ENCODE measurements around the gene DLGAP1.

DLGAP1 gene

DNA sequence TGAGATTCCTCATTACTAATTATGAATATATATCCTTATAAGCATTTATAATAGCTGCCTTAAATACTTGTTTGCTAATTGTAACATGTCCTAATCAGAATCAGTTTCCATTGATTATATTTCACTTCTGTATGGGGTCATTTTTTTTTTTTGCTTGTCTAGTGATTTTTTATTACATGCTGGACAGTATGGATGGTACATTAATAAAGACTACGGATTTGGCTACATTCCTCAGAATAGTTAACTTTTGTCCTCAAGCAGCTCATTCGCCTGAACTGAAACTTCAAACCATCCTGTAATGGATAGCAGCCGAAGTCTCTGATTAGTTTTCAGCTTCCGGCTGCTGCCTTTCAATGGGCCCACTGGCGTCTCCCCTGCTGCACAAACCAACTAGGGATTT, 993.4 kb downstream of the DLGAP1 start:
- no peak for DNase-seq (ENCODE audit: low read depth)

DNA sequence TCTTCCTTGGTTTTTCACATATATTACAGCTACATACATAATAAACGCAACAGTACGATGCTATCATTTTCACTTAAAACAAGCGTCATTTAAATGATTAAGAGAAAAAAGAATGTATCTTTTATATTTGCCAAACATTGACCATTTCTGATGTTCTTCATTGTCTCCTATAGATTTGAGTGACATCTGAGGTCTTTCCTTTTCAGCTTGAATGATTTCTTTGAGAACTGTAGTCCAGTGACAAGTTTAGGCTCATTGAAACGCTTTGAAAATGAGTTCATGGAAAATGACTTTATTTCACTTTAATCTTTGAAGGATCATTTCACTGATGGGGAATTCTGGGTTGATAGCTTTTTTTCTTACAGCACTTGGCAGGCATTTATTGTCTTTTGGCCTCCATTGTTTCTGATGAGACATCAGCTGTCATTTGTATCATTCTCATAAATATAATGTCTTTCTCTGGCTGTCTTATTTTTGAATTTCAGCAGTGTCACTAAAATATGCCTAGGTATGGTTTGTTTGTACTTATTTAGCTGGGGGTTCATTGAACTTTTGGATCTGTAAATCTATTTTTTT, 994.2 kb downstream of the DLGAP1 start:
- DNase-seq (ENCODE audit: low read depth) = no peak

DNA sequence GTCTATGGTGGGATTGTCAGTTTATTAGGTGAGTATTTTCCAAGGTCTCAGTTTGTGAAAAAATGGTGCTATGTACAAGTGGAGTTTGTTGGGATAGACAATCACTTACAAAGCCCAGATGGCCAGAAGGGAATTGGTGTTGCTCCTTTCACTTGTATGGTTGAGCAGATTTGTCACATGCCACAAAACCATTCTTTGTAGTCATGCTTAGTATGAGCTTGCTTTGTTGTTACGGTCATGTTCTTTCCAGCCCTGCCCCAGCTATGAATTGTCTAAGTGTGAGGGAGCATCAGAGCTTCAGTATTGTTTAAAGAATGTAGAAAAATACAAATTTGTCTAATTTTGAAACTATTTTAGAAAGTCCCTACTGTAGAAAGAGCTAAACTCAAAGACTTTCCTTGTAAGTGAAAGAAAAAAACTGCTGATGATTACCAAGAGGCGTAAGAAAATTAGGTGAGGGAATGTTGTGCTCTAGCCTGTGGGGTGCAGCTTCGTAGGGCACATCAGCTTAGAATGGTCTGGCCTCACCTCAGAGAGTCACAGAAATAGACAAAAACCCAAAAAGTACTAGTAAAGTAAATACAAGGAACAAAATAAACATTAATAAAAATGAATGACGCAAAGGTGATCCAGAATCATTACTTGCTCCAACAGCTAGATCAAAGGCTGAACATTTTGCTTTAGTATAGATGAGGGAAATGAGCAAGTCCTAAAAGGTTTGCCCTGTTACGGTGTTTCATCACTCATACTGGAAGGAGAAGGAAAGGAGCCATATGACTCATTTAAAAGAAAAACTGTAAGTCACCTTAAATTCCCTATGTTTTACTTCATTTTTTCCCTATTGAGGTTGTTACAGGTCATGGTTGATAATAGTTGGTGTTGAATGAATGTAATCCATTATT, 995.9 kb downstream of the DLGAP1 start:
- no peak for DNase-seq (ENCODE audit: low read depth)

DNA sequence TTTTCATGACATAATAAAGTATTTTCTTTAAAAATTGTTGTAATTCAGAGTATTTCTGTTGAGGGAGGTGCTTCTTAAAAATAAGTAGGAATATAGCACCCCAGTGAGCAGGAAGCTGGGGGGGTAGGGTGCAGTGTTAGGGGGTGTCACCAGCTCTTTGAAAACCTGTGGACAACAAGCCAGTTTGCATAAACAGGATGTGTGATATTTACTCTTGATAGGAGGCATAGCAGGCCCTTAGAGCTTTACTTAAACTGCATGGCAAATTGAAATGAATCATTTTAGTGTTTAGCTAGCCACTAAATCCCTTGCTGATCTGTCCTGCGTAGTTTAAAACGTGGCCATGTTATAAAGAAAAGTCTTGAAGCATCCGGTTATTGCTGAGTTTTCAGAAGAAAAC, 996.7 kb downstream of the DLGAP1 start:
- DNase-seq (ENCODE audit: low read depth) = no peak

DNA sequence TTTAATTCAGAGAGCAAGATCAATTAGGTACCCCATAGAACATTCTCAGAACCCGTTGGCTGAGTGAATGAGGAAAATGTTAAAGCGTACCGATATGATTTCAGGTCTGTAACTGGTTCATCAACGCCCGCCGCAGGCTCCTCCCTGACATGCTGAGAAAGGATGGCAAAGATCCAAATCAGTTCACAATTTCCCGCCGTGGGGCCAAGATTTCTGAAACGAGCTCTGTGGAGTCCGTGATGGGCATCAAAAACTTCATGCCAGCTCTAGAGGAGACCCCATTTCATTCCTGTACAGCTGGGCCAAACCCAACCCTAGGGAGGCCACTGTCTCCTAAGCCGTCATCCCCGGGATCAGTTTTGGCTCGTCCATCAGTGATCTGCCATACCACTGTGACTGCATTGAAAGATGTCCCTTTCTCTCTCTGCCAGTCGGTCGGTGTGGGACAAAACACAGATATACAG, 997.8 kb downstream of the DLGAP1 start:
- no peak for DNase-seq (ENCODE audit: low read depth)

- DNase-seq (ENCODE audit: low read depth) = no peak
Measured at GRCh38 chr18:3456686-3457069, 998.4 kb downstream of the DLGAP1 start.

GRCh38 chr18:3455907-3456685, 999.0 kb downstream of the DLGAP1 start:
- DNase-seq (ENCODE audit: low read depth) = no peak

DNA sequence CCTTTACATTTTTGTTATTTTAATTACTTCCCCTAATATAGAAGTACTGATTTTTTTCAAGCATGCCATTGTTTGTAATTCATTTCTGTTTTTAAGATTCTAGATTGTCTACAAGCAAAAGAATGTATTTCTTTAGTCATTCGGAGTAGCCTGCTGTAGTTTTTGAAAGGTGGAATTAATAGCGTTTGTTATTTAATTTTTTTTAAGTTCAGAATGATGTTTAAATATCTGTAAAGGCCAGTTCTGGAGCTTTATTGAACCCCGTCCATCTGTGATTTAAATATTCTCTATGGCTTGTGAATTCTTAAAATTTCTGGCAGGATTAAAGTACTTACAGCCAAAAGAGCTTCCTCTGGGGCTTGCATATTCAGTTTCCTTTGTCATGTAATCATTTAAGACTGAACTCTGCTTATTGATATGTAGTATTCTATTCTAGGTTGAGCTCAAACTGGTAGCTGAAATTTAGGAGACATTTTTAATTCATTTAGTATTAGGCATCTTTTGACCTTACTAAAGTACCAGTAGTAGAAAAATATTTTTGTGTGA, 999.9 kb downstream of the DLGAP1 start:
- DNase-seq (ENCODE audit: low read depth) = no peak

DNA sequence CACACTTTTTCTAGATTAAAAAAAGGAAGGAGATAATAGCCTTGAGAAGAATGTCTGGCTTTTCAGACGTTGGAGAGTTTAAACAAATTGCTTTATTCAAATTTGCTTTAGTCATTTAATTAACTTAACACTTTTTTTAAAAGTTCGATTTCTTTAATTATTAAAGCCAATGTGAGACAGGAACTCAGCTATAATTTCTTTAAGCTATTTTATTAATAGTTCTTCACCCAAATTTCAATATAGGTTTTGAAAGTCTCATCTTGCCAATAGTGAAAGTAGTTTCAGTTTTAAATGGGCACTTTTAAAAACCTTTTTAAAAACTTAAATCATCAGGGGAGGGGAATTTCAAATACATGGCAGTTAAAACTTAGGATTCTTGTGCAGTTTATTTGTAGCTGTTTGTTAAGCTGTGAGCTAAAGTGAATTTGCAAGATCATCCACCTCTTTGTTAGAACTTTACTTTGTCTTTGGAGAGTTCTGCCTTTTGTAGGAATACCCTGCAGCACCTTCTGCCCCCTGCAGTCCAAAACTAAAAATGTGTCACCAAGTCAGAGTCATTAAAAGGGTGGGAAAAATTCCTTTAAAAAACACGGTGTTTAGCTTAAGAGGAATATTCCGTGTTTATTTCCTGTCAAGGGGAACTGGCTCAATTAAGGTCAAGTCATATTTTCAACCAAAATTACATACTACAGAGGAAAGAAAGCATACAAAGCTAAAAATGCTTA, 1000.6 kb downstream of the DLGAP1 start:
- DNase-seq (ENCODE audit: low read depth) = peak; percentile 38

- peak; percentile 88 for DNase-seq (ENCODE audit: low read depth)
Measured at GRCh38 chr18:3453540-3454364, 1001.4 kb downstream of the DLGAP1 start.

- DNase-seq (ENCODE audit: low read depth) = no peak
Measured at GRCh38 chr18:3452750-3453539, 1002.2 kb downstream of the DLGAP1 start.

GRCh38 chr18:3451989-3452749, 1002.9 kb downstream of the DLGAP1 start:
- DNase-seq (ENCODE audit: low read depth) = peak; percentile 42

DNA sequence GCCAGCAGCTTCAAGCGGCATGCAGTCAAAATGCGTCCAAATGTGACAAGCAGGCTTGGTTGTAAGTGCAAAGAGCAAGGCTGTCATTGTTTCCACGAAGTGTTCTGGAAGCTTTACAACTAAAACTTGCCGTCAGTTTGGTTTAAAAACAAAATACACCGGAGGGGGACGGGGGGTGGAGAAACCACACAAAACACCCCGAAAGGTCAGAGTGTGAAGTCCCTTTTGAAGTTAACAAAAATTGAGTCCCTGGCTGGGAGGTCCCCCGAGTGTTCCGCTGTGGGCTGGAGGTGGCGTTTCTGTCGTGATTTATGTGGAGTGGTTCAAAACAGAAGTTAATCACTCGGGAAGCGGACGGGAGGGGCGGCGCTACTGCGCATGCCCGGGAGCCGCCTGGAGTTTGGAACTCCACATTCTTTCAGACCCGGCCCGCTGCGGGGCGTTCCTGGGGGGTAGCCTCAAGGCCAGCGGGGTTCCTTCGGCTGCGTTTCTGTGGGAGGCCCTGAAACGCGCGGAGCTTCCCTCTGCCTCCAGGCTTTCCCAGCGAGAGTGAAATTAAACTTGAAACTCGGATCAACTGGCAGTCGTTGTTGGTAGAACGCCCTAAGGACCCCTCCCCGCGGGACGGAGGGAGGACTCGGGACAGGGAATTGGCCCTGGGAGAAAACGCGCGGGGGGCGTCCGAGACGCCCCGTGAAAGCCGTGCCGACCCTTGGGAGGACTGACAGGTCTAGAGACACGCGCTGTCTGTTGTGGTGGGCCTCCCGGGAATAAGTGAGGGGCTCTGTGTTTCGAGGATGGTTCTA, 1003.7 kb downstream of the DLGAP1 start:
- DNase-seq (ENCODE audit: low read depth) = peak; percentile 82

- DNase-seq (ENCODE audit: low read depth) = no peak
Measured at GRCh38 chr18:3450799-3451182, 1004.3 kb downstream of the DLGAP1 start.

GRCh38 chr18:3450012-3450798, 1004.9 kb downstream of the DLGAP1 start, which contains the start of gene TGIF1:
TGIF1 (plus strand) TSS chr18:3450172; CDS start chr18:3450490, 318 bp downstream.
- DNase-seq (ENCODE audit: low read depth) = peak; percentile 64

DNA sequence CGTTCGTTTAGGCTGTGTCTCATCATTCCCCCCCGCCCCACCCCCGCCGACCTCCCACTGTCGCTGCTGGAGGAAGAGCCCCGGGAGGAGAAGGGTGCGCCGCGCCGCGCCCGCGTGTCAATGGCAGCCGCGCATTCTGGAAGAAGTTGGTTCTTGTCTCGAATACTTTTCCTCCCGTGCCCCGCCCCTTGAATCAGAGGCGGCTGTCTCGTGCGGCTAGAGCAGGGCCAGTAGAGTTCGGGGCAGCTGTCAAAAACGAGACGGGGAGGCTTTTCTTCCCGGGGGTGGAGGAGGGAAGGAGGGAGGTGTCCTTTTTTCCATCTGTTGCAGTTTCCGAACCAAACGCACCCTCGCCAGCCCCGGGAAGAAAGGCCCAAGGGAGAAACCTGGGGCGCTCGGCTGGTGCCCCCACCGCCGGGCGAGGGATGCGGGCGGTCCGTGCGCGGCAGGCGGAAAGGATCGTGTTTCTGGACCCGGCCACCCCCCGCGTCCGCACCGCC, 1005.5 kb downstream of the DLGAP1 start:
- peak; percentile 69 for DNase-seq (ENCODE audit: low read depth)

GRCh38 chr18:3448838-3449511, 1006.1 kb downstream of the DLGAP1 start:
- peak; percentile 62 for DNase-seq (ENCODE audit: low read depth)

Measured in HS-27A (cell line).